Endometrial microvascular endothelial cells (primary cell): ENCODE data around the gene CDH4. TPM values are rescaled to one million over a fixed set of nuclear protein-coding genes. Genes with fewer than 3 reads are reported as not detected.

Source experiments
- in situ Hi-C: cut with HindIII; loops from 2 replicates; pipeline ENCODE4 v1.10.0; 2017; ENCODE audit warnings: low sequenced_read_pairs, low pct_unique_long_range_greater_than_20kb; ENCODE audit errors: inconsistent ontology term
- total RNA-seq: library from RNA; depleted of rRNA; stranded (reverse); fragments of >200 nt; gene quantifications from one replicate; pipeline ENCODE4 v1.2.3, GENCODE V29; 2015; ENCODE audit errors: inconsistent ontology term

The CDH4 gene
- total RNA-seq, 1 donor from 2014 or later, result 31.2 TPM

- in situ Hi-C loops, result no loop called here
Observed at GRCh38 chr20:61523145-61523544, 271.1 kb downstream of the CDH4 start.

DNA sequence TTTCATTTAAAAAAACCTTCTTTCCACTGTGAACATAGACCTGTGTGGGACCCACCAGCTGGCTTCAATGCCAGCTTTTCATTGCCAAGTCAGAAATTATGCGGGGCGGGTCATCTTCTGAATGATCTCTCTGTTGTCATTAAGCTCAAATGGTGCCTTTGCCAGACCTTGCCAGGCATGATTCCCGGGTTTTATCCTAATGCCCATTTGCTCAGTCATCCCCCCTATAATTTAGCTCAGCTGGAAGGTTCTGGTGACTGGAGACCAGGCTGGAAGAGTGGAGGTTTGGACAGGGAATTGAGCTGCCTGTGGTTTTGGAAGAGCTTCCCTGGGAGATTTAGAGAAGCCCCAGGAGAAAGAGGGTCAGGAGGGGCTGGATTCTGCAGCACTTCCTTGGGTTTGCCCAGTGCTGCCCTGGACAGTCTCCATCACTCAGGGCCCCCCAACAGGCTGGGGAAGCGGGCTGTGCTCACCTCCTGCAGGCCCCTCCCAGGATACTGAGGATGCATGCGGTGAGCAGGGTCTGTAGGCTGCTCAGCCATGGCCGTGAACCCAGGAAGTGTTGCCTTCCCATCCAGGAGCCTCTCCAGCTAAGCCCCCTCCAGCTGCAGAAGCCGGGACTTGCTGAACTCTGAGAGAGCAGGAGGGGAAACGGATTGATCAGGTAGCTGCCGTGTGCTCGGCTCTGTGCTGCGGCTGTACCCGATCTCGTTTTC lies 273.0 kb downstream of the CDH4 start:
- in situ Hi-C loops, result no loop called here

DNA sequence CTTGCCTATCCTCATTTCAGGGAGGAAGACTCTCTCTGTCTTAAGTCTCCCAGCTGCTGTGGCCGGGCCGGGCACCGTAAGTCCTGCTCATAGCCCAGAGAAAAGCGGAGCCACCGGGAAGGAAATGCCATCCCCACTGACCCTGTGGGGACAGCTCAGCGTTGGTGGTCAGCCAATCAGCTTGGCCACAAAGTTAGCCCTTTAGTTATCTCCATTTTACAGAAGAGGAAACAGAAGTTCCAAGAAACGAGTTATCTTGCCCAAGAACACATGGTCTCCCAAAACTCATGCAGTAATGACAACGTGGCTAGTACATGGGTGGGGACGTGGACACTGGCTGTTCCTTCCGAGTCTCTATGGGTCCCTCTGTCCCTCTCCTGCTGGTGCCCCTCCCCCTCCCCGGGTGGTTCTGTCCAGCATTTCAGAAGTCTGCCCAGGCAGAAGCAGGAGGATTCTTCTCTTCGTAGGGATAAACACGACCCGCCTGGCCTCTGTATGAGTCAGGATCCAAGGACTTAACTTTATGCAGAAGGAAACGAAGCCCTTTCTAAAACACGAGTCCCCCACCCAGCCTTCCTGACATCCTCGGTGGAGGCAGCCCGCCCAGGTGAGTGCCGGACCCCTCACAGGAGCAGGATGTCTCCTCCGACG lies 273.8 kb downstream of the CDH4 start:
- in situ Hi-C loops, result no loop called here

GRCh38 chr20:61526907-61527306 lies 274.8 kb downstream of the CDH4 start:
- in situ Hi-C loops, result no loop called here

GRCh38 chr20:61527626-61528025 lies 275.6 kb downstream of the CDH4 start:
- in situ Hi-C loops, result no loop called here

DNA sequence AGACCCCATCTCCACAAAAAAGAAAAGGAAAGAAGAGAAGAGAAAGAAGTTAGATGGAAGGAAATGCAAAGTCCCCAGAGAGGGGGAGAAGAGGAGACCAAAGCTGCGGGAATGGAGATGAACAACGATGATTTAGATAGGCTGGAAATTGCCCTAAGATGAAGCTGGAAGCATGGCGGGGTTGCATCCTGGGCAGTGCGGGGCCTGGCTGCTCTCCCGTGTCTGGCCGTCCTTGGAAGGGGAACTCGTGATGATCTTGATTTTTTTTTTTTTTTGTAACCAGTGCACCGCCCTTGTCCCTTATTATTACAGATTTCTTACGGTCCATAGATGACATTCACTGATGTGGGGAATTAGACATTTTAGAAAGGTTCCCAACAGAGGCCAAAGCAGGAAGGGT lies 276.5 kb downstream of the CDH4 start:
- in situ Hi-C loops, result no loop called here

DNA sequence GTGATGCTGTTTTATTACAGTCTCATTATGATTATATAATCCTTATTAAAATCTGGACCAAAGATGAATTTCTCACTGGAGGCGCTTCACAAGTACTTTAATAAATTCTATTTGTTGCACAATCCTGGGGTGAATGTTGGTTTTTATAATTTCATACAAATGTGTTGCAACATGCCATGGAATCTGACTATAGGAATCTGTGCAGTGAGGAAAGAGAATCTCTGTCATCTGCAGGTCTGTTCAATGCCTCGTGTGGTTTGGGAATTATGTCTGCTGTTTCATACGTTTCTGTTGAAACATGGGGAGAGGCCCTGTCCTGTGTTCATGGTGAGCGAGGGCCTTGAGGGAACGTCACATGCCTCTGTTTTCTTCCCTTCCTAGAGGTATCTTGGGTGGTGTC lies 277.3 kb downstream of the CDH4 start:
- in situ Hi-C loops, result no loop called here

- in situ Hi-C loops, result no loop called here
Observed at GRCh38 chr20:61531553-61532345, 279.7 kb downstream of the CDH4 start.

GRCh38 chr20:61532736-61533135 lies 280.7 kb downstream of the CDH4 start:
- in situ Hi-C loops, result no loop called here

- in situ Hi-C loops, result no loop called here
Observed at GRCh38 chr20:61533231-61533631, 281.2 kb downstream of the CDH4 start.

DNA sequence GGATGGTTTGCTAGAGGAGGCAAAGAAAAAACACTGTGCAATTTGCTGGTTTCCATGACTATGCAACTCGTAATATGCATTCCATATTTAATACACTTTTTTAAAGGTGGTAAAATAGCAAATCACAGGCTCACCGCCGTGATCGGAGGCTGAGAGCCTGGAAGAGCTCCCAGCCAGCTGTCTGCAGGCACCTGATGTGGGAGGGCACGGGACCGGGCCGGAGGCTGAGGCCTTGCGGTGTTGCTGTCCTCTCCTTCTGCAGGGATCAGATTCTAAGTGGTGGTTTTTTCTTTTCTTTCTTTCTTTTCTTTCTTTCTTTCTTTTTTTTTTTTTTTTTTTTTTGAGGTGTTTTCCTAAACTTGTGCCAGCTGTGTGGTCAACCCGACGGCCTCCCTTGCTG lies 282.3 kb downstream of the CDH4 start:
- in situ Hi-C loops, result no loop called here

- in situ Hi-C loops, result no loop called here
Observed at GRCh38 chr20:61535091-61535490, 283.0 kb downstream of the CDH4 start.

DNA sequence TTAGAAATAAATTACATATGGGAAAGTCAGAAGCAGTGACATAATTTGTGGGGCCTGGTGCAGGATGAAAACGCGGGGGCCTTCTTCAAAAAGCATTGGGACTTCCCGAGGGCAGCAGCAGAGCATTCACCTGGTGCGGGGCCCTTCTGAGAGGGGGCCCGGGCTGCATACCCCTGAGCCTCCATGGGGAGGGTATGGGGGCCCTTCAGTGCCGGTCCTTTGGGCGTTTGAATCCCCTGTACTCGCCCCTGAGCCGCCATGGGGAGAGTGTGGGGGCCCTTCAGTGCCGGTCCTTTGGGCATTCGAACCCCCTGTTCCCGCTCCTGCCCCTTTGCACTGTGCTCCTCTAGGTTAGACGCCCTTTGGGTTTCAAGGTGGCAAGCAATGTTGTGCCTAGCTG lies 283.5 kb downstream of the CDH4 start:
- in situ Hi-C loops, result no loop called here

DNA sequence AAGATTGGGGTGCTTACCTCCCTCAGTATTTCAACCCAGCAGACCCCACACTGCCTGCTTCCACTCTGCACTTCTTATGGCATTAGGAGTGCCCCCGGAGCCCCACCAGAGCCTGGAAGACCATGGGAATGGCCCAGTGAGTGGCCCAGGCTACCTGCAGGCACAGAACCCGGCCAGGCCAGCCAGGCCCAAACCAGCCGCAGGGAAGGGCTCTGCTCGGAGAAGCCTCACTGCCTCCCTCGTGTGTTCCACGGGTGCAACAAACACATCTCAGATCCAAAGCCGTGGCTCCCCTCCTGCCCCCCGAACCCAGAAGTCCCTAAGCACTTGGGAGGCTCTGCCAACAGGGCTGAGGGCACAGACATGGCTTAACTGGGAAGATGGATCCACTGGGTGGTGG lies 283.9 kb downstream of the CDH4 start:
- in situ Hi-C loops, result no loop called here

DNA sequence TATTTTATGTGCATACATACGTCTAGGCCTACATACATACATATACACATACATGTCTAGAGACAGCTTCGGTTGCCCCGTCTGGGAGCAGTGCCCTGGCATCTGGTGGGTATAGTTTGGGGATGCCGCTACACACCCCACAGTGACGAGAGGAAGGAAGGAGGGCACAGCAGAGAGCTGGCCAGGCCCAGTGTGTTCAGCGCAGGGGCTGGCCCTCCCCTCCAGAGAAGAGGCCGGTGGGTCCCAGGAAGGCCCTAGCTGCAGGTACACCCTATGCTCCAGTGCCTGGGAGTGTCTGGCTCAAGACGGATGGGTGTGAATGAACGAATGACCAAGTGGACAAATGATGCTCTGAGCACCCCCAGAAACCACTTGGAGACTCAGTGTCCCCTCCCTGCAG lies 284.6 kb downstream of the CDH4 start:
- in situ Hi-C loops, result no loop called here

DNA sequence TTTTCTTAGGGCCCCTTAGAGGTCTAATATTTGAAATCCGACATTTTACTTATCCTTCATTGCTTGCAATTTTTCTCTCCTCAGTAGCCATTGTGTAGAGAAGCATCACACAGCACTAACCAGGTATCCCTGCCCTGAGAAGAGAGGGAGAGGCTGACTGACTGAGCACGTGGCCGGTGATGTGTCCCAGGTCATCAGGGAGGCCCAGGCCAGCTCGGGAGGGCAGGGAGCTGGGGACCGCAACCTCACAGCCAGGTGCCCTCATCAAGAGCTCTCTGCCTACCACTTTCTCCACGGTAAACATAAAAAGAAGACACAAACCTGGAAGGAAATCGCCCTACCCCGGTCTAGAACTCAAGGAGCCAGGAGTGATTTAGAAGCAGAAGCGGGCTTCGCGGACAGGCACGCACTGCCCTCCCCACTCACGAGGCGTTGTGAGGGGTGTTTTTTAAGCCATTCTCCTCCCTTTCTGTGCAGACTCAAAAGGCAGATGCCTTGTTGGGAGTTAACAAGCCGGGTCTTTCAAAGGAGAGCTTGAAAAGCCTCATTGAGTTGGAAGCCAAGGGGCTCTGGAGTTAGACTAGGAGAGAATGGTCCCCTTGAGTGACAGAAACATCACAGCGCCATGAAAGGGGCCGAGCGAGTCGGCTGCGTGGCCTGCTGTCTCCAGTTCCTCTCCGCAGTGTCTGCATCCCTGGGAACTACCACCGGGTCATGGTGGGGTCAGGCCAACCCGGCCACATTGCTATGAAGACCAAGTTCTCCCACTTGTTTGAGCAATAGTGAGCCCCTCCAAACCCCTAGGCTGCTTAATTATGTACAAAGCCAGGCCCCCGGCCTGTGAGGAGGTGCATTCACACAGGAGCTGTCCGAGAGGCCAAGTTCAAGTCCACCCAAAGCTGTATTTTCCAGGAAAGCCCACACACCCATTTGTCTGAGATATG lies 285.4 kb downstream of the CDH4 start:
- in situ Hi-C loops, result no loop called here

- in situ Hi-C loops, result no loop called here
Observed at GRCh38 chr20:61538183-61538942, 286.3 kb downstream of the CDH4 start.

- in situ Hi-C loops, result no loop called here
Observed at GRCh38 chr20:61538943-61539265, 286.8 kb downstream of the CDH4 start.
